H1 (cell line): ENCODE results near the gene PRKCD. TPM values are rescaled to one million over a fixed set of nuclear protein-coding genes. Genes with fewer than 3 reads are reported as not detected.

ENCODE experiments used
- CTCF ChIA-PET: fragments of 300-600 bp; sonication (Branson Sonifier 250); formaldehyde crosslinking; loops from one replicate; lab custom pipeline; 2021; ENCODE audit not compliant: partially characterized antibody; lab: Charles Lee
- POLR2A ChIA-PET: fragments of 300-600 bp; sonication (Branson Sonifier 250); formaldehyde crosslinking; loops from one replicate; lab custom pipeline; 2021; ENCODE audit warnings: inconsistent platforms; ENCODE audit not compliant: partially characterized antibody; lab: Charles Lee
- DNase-seq, 2 experiments: peaks; one replicate each; pipeline versions ENCODE4 v3.0.0 to v3.0.0-alpha.2; 2010 to 2022; ENCODE audit warnings: low spot score in 2 of 2, low read depth in 1 of 2, mixed read lengths in 1 of 2
- FAIRE-seq: peaks from 2 replicates; lab custom pipeline; 2011; peaks lifted over from hg19 to GRCh38; lab: Jason Lieb, UNC
- H2AFZ ChIP-seq: 2 replicates; pipeline ENCODE4 v1.8.1; 2012; ENCODE audit warnings: low read length, inconsistent platforms
- H2AK5ac ChIP-seq: 2 replicates; pipeline ENCODE4 v1.6.1; 2013; ENCODE audit warnings: low read depth, low read length
- H2BK120ac ChIP-seq: replicated peaks from 2 replicates; pipeline ENCODE3; 2013; ENCODE audit warnings: low read depth, low read length, inconsistent platforms
- H2BK12ac ChIP-seq: 2 replicates; pipeline ENCODE4 v1.6.1; 2013; ENCODE audit warnings: low read depth, low read length
- H2BK15ac ChIP-seq: 2 replicates; pipeline ENCODE4 v1.6.1; 2013; ENCODE audit warnings: low read length
- H2BK20ac ChIP-seq: 2 replicates; pipeline ENCODE4 v1.6.1; 2013; ENCODE audit warnings: low read length
- H2BK5ac ChIP-seq: 2 replicates; pipeline ENCODE4 v1.6.1; 2013; ENCODE audit warnings: low read depth, low read length
- H3K14ac ChIP-seq: 2 replicates; pipeline ENCODE4 v1.6.1; 2013; ENCODE audit warnings: inconsistent platforms; ENCODE audit not compliant: insufficient read length
- H3K18ac ChIP-seq: 2 replicates; pipeline ENCODE4 v1.6.1; 2013; ENCODE audit warnings: low read length; ENCODE audit errors: extremely low read depth
- H3K23ac ChIP-seq: 2 replicates; pipeline ENCODE4 v1.6.1; 2013; ENCODE audit warnings: inconsistent platforms; ENCODE audit not compliant: insufficient read length
- H3K23me2 ChIP-seq: 2 replicates; pipeline ENCODE4 v1.6.1; 2013; ENCODE audit warnings: low read depth, low read length
- H3K27ac ChIP-seq: 2 replicates; pipeline ENCODE4 v1.6.1; 2011; ENCODE audit warnings: low read depth, low read length, inconsistent platforms
- H3K27me3 ChIP-seq, 4 experiments: replicated peaks in 1 of 4; 1 replicate in 1 of 4; 2 replicates in 3 of 4; pipeline versions ENCODE4 v1.6.1 to v1.8.1; 2011 to 2013; ENCODE audit warnings: low read length in 3 of 4, mild to moderate bottlenecking in 3 of 4, inconsistent platforms in 2 of 4, mixed read lengths in 2 of 4, moderate library complexity in 1 of 4; ENCODE audit not compliant: control insufficient read depth in 3 of 4, insufficient read depth in 3 of 4; ENCODE audit errors: extremely low read depth in 1 of 4
- H3K36me3 ChIP-seq, 4 experiments: 2 replicates each; pipeline versions ENCODE4 v1.6.1 to v1.8.1; 2011 to 2013; ENCODE audit warnings: mild to moderate bottlenecking in 4 of 4, low read length in 3 of 4, moderate library complexity in 2 of 4, control low read depth in 1 of 4, inconsistent platforms in 1 of 4; ENCODE audit not compliant: insufficient read depth in 4 of 4, control insufficient read depth in 2 of 4
- H3K4ac ChIP-seq: replicated peaks from 2 replicates; pipeline ENCODE3; 2013; ENCODE audit warnings: low read length, low read depth, mixed read lengths, inconsistent platforms; ENCODE audit not compliant: insufficient read length
- H3K4me1 ChIP-seq, 4 experiments: replicated peaks in 1 of 4; 1 replicate in 1 of 4; 2 replicates in 3 of 4; pipeline versions ENCODE4 v1.6.1 to v1.8.1; 2011 to 2013; ENCODE audit warnings: low read length in 3 of 4, inconsistent platforms in 2 of 4, mixed read lengths in 1 of 4; ENCODE audit not compliant: insufficient read depth in 4 of 4, control insufficient read depth in 3 of 4
- H3K4me2 ChIP-seq, 2 experiments: 2 replicates each; pipeline versions ENCODE4 v1.6.1 to v1.8.1; 2011 to 2013; ENCODE audit warnings: low read depth in 2 of 2, low read length in 2 of 2, control low read depth in 1 of 2, inconsistent platforms in 1 of 2, mild to moderate bottlenecking in 1 of 2; ENCODE audit not compliant: insufficient read depth in 1 of 2
- H3K4me3 ChIP-seq, 4 experiments: fragments of 200-600, 300-600 bp in 1 of 4; sonication (generic), shearing (Covaris generic), sonication (Bioruptor Twin) in 1 of 4; 2 replicates each; pipeline versions ENCODE4 v1.5.1 to v1.8.1; 2011 to 2016; ENCODE audit warnings: low read length in 4 of 4, low read depth in 3 of 4, control low read depth in 2 of 4, inconsistent platforms in 2 of 4, mild to moderate bottlenecking in 2 of 4, mixed read lengths in 1 of 4, moderate library complexity in 1 of 4; ENCODE audit not compliant: insufficient read depth in 2 of 4; ENCODE audit errors: extremely low read depth in 1 of 4
- H3K56ac ChIP-seq: replicated peaks from 2 replicates; pipeline ENCODE3; 2013; ENCODE audit warnings: low read depth, mild to moderate bottlenecking, mixed read lengths, low read length, inconsistent platforms; ENCODE audit not compliant: insufficient read length
- H3K79me1 ChIP-seq: 2 replicates; pipeline ENCODE4 v1.6.1; 2013; ENCODE audit warnings: low read depth, low read length, control low read depth
- H3K79me2 ChIP-seq, 2 experiments: 2 replicates each; pipeline versions ENCODE4 v1.6.1 to v1.8.1; 2012 to 2013; ENCODE audit warnings: low read length in 2 of 2, mild to moderate bottlenecking in 2 of 2, inconsistent platforms in 1 of 2; ENCODE audit not compliant: insufficient read depth in 2 of 2, control insufficient read depth in 1 of 2
- H3K9ac ChIP-seq, 4 experiments: replicated peaks in 1 of 4; 1 replicate in 1 of 4; 2 replicates in 3 of 4; pipeline versions ENCODE4 v1.6.1 to v1.8.1; 2011 to 2013; ENCODE audit warnings: low read depth in 3 of 4, low read length in 3 of 4, control low read depth in 2 of 4, mild to moderate bottlenecking in 2 of 4, moderate library complexity in 2 of 4, inconsistent platforms in 1 of 4; ENCODE audit errors: extremely low read depth in 1 of 4
- H3K9me3 ChIP-seq, 2 experiments: 2 replicates each; pipeline versions ENCODE4 v1.6.1 to v1.8.1; 2012 to 2013; ENCODE audit warnings: mild to moderate bottlenecking in 2 of 2, moderate library complexity in 2 of 2, control low read depth in 1 of 2, inconsistent platforms in 1 of 2, low read depth in 1 of 2, low read length in 1 of 2, mixed read lengths in 1 of 2; ENCODE audit not compliant: insufficient read depth in 2 of 2
- H4K20me1 ChIP-seq, 2 experiments: replicated peaks in 1 of 2; 2 replicates each; pipeline versions ENCODE3 to v1.8.1; 2011 to 2013; ENCODE audit warnings: inconsistent platforms in 2 of 2, low read length in 2 of 2, mild to moderate bottlenecking in 1 of 2; ENCODE audit not compliant: insufficient read depth in 2 of 2, control insufficient read depth in 1 of 2
- H4K5ac ChIP-seq: 2 replicates; pipeline ENCODE4 v1.6.1; 2013; ENCODE audit warnings: low read length, low read depth, mixed read lengths, inconsistent platforms; ENCODE audit not compliant: insufficient read length
- H4K8ac ChIP-seq: 2 replicates; pipeline ENCODE4 v1.8.0; 2013; ENCODE audit warnings: mild to moderate bottlenecking, moderate library complexity, low read length, inconsistent platforms; ENCODE audit not compliant: insufficient read depth; ENCODE audit errors: extremely low read depth
- H4K91ac ChIP-seq: replicated peaks from 2 replicates; pipeline ENCODE3; 2013; ENCODE audit warnings: low read length, mixed read lengths, inconsistent platforms; ENCODE audit not compliant: insufficient read length
- BCL11A ChIP-seq, 2 experiments: IDR thresholded peaks; one replicate each; pipeline ENCODE4 v1.6.1; 2011; ENCODE audit warnings: low read depth in 2 of 2, low read length in 2 of 2, mild to moderate bottlenecking in 2 of 2
- BRCA1 ChIP-seq: IDR thresholded peaks from 2 replicates; pipeline ENCODE4 v1.6.1; 2012; ENCODE audit warnings: low read depth, low read length, improper control_type of control experiment
- POLR2AphosphoS5 ChIP-seq: IDR thresholded peaks from 2 replicates; pipeline ENCODE4 v1.6.1; 2011; ENCODE audit warnings: low read depth, low read length
- TAF1 ChIP-seq: IDR thresholded peaks from 2 replicates; pipeline ENCODE4 v1.6.1; 2011; ENCODE audit warnings: mild to moderate bottlenecking, low read depth, low read length
- WGBS, 2 experiments: shearing (Covaris generic) in 1 of 2; methylation state at CpG; one replicate each; pipeline versions ENCODE4 v1.1.6 to v1.1.7; 2013 to 2015; ENCODE audit warnings: low lambda C conversion rate in 2 of 2, mixed read lengths in 2 of 2, inconsistent platforms in 1 of 2, low coverage in 1 of 2, missing lambda C conversion rate in 1 of 2; ENCODE audit not compliant: insufficient replicate concordance in 2 of 2, insufficient coverage in 1 of 2, insufficient read length in 1 of 2; ENCODE audit errors: extremely low coverage in 1 of 2, missing lambda C conversion rate in 1 of 2; 5-methylcytosine and 5-hydroxymethylcytosine counted together
- polyA plus RNA-seq, 7 experiments: library from polyadenylated mRNA; depleted of rRNA in 3 of 7; stranded (reverse) in 5 of 7; unstranded in 2 of 7; fragments of >200 nt in 5 of 7; fragments of 200-250 nt in 2 of 7; gene quantifications; 1 replicate in 5 of 7; 2 replicates in 1 of 7; 4 replicates in 1 of 7; pipeline versions ENCODE4 v1.2.1 to v1.2.3, GENCODE V29; 2011 to 2013; ENCODE audit warnings: missing spikeins in 2 of 7, mixed read lengths in 2 of 7
- total RNA-seq: library from RNA; stranded (reverse); fragmentation: NEBNext Ultra II Directional; extraction: Animal tissue kit (Norgen Biotek cat#: 25700); gene quantifications from 2 replicates; pipeline ENCODE4 v1.2.1, GENCODE V29; 2021

PRKCD gene
- total and polyA plus RNA-seq, 2 of the 8 experiments (the other 6 are each of a cell fraction or from before 2014, with no cell fraction given), result 22.6 to 23.9 TPM

DNA sequence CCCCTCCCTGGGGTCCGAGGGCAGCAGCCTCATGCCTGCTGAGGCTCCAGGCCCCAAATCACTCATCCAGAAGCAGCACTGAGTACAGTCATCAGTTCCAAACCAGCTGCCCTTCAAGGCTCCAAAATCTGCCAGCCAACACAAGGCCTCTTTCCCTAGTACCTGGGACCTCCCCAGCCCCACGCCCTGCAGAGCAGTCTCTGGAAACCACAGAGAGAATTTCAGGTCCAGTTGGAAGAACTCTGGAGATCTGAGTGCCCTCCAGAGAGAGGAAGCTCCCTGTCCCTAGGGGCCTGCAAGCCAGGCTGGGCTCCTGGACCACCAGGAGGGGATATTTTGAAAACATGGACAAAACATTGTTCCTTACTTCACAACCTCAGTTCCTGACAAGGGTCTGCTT is 68.6 kb downstream of the PRKCD start:
- no peak overlapping the region for H2AK5ac ChIP-seq
- no peaks in the 10 kb centered on the region for H3K27me3 ChIP-seq
- ChIA-PET CTCF (interaction anchor here (0.6 to 3.2 kb wide), 20 partner anchors 8 to 298 kb away, joined by 3 to 11 read pairs (median 4); no protein-coding TSS in a partner anchor), POLR2A (interaction anchor here (0.6 to 28.5 kb wide), 3 partner anchors 8 to 21 kb away, joined by 3 to 449 read pairs (median 3); partner anchors contain the start of gene TKT)
- no peak overlapping the region for H3K23ac ChIP-seq
- H2BK120ac ChIP-seq, result no peak overlapping the region
- H4K5ac ChIP-seq, result no peak overlapping the region
- H3K4me2 ChIP-seq, result no peak overlapping the region
- no peak overlapping the region for H3K4ac ChIP-seq
- H3K23me2 ChIP-seq, result no peaks in the 10 kb centered on the region
- H2BK15ac ChIP-seq, result no peak overlapping the region
- TF ChIP-seq BCL11A (IDR thresholded peaks at IDR 0.05; ENCODE audit: low read depth in 2 of 2, low read length in 2 of 2) (no peak), POLR2AphosphoS5 (no peak), TAF1 (no peak), BRCA1 (no peak)
- 93% methylated on average over 2 of the region's 2 CpGs; no CpG with 5 or more reads in 1 of the 2 experiments for WGBS, 2 experiments
- no peak overlapping the region for H4K8ac ChIP-seq
- DNase-seq, result no peak
- peaks cover 83 to 100% (median 98%) of the 10 kb centered on the region in 4 experiments for H3K36me3 ChIP-seq
- no peak overlapping the region for H4K91ac ChIP-seq
- no peak overlapping the region for H2AFZ ChIP-seq
- H3K18ac ChIP-seq, result no peak overlapping the region
- H3K14ac ChIP-seq, result no peak overlapping the region
- no peaks in the 10 kb centered on the region; a peak in 1 of 4 replicates for H3K79me2 ChIP-seq
- no peak overlapping the region for H2BK12ac ChIP-seq
- peaks cover 3% of the 10 kb centered on the region for H3K79me1 ChIP-seq
- peaks cover 20 to 59% of the 10 kb centered on the region in 2 experiments for H4K20me1 ChIP-seq
- no peak overlapping the region for H3K27ac ChIP-seq
- H2BK20ac ChIP-seq, result no peak overlapping the region
- H3K9me3 ChIP-seq, result no peaks in the 10 kb centered on the region
- H3K9ac ChIP-seq, result no peak overlapping the region
- H3K56ac ChIP-seq, result no peak overlapping the region
- no peak overlapping the region for H3K4me3 ChIP-seq
- H2BK5ac ChIP-seq, result no peak overlapping the region
- no peaks in the 10 kb centered on the region; a peak in 1 of 7 replicates for H3K4me1 ChIP-seq
- FAIRE-seq, result no peak
